ENCODE results near the gene CDK7.
A peak's percentile ranks its signal among the peaks of the same experiment; 100 is the strongest.

The CDK7 gene

DNA sequence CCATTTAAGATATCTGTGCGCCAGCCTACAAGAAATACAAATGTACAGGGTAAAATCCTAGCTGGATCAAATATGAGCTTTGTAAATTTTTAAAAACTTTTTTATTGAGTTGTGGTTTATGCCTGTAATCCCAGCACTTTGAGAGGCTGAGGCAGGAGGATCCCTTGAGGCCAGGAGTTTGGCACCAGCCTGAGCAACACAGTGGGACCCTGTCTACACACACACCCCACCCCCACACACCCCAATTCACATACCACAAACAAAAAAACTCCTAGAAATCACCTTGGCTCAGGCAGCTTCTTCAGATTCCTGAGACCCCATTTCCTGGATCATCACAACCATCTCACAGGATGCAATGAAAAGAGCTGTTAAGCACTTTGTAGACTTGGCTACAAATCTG is 46.4 kb downstream of the CDK7 start:
- no peak for DNase-seq (ENCODE audit: low read depth in 1 of 2, low spot score in 1 of 2)
- in situ Hi-C loops (cut with HindIII; ENCODE audit: low pct_unique_long_range_greater_than_20kb, low sequenced_read_pairs): no loop called here
- no peak for TF ChIP-seq JUND (IDR thresholded peaks at IDR 0.05; ENCODE audit: low read depth)

- DNase-seq (ENCODE audit: low read depth in 1 of 2, low spot score in 1 of 2): no peak
- TF ChIP-seq JUND (IDR thresholded peaks at IDR 0.05; ENCODE audit: low read depth): no peak
- in situ Hi-C loops (cut with HindIII; ENCODE audit: low pct_unique_long_range_greater_than_20kb, low sequenced_read_pairs): no loop called here
These were observed 49.5 kb downstream of the CDK7 start for GRCh38 chr5:69284203-69284602.

GRCh38 chr5:69285448-69286116 is 50.9 kb downstream of the CDK7 start:
- no peak for DNase-seq (ENCODE audit: low read depth in 1 of 2, low spot score in 1 of 2)
- TF ChIP-seq JUND (IDR thresholded peaks at IDR 0.05; ENCODE audit: low read depth): no peak
- in situ Hi-C loops (cut with HindIII; ENCODE audit: low pct_unique_long_range_greater_than_20kb, low sequenced_read_pairs): no loop called here

- no peak for DNase-seq (ENCODE audit: low read depth in 1 of 2, low spot score in 1 of 2)
- no peak for TF ChIP-seq JUND (IDR thresholded peaks at IDR 0.05; ENCODE audit: low read depth)
- in situ Hi-C loops (cut with HindIII; ENCODE audit: low pct_unique_long_range_greater_than_20kb, low sequenced_read_pairs): no loop called here
These were observed 53.4 kb downstream of the CDK7 start for GRCh38 chr5:69288069-69288468.

DNA sequence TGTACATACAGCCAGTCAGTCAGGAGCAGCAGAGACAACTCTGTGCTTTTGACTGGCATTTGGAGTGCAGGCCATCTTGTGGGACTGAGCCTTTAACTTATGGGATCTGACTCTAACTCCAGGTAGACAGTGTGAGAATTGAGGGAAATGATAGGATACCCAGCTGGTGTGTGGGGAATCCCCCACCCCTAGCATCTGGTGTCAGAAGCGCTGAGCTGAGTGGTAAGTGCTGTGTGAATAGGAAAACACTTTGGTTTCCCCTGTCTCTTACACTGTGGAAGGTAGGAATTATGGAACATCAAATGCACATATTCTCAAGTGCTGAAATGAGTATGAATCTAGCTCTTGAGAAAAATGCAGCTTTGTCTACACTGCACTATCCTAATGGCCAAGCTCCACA is 54.0 kb downstream of the CDK7 start:
- no peak for DNase-seq (ENCODE audit: low read depth in 1 of 2, low spot score in 1 of 2)
- in situ Hi-C loops (cut with HindIII; ENCODE audit: low pct_unique_long_range_greater_than_20kb, low sequenced_read_pairs): no loop called here
- no peak for TF ChIP-seq JUND (IDR thresholded peaks at IDR 0.05; ENCODE audit: low read depth)

DNA sequence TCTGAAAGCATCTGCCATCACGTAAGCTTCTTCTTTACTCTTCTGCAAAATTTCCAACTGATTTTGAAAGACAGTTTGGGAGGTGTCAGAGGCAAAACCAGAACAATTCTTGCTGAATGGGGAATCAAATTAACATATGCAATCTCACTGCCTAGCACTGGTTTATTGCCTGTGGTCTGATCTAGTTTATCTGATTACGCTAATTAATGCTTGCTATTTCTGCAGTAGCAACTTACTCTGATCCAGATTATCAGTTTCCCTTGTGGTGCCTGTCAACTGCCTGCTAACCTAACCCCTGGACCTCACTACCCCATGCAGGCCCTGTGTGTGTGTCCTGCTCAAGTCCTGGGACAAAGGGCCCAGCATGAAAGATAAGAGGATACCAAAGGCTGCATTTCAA is 57.6 kb downstream of the CDK7 start:
- in situ Hi-C loops (cut with HindIII; ENCODE audit: low pct_unique_long_range_greater_than_20kb, low sequenced_read_pairs): no loop called here
- no peak for DNase-seq (ENCODE audit: low read depth in 1 of 2, low spot score in 1 of 2)
- TF ChIP-seq JUND (IDR thresholded peaks at IDR 0.05; ENCODE audit: low read depth): no peak

- no peak for TF ChIP-seq JUND (IDR thresholded peaks at IDR 0.05; ENCODE audit: low read depth)
- in situ Hi-C loops (cut with HindIII; ENCODE audit: low pct_unique_long_range_greater_than_20kb, low sequenced_read_pairs): no loop called here
- peak in 1 of 2 experiments; percentile 24 for DNase-seq (ENCODE audit: low read depth in 1 of 2, low spot score in 1 of 2)
These were observed 59.2 kb downstream of the CDK7 start for GRCh38 chr5:69293882-69294281.

DNA sequence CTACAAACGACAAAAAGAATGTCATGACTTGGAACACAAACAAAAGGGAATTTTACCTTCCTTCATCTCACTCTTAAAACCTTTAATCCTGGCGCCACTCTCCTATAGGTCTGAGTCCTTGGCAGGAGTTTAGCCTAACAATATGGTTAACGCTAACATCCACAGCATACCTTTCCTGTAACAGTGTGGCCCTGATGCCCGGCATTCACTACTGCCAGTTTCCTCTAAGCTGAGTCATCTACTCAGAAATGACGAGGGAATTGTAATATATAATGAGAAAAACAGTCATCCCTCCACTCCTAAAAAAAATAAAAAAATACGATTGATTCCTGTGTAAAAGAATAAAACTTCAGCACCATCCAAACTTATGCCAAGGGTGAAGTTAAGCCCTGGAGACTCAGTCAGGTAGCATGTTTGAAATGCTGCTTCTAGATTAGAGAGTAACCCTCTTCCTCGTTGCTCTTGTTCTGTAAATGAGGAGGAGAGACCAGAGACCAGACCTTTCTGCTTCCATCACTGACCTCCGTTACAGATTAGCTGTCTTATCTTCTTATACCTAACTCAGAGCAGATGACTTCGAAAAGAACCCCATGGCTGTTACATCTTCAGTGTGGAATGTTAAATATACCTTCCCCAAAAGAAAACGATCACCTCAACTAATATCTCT is 60.5 kb downstream of the CDK7 start:
- in situ Hi-C loops (cut with HindIII; ENCODE audit: low pct_unique_long_range_greater_than_20kb, low sequenced_read_pairs): no loop called here
- TF ChIP-seq JUND (IDR thresholded peaks at IDR 0.05; ENCODE audit: low read depth): no peak
- no peak for DNase-seq (ENCODE audit: low read depth in 1 of 2, low spot score in 1 of 2)

- peak in 1 of 2 experiments; percentile 12 for DNase-seq (ENCODE audit: low read depth in 1 of 2, low spot score in 1 of 2)
- TF ChIP-seq JUND (IDR thresholded peaks at IDR 0.05; ENCODE audit: low read depth): no peak
- in situ Hi-C loops (cut with HindIII; ENCODE audit: low pct_unique_long_range_greater_than_20kb, low sequenced_read_pairs): no loop called here
These were observed 64.9 kb downstream of the CDK7 start for GRCh38 chr5:69299625-69300024.

DNA sequence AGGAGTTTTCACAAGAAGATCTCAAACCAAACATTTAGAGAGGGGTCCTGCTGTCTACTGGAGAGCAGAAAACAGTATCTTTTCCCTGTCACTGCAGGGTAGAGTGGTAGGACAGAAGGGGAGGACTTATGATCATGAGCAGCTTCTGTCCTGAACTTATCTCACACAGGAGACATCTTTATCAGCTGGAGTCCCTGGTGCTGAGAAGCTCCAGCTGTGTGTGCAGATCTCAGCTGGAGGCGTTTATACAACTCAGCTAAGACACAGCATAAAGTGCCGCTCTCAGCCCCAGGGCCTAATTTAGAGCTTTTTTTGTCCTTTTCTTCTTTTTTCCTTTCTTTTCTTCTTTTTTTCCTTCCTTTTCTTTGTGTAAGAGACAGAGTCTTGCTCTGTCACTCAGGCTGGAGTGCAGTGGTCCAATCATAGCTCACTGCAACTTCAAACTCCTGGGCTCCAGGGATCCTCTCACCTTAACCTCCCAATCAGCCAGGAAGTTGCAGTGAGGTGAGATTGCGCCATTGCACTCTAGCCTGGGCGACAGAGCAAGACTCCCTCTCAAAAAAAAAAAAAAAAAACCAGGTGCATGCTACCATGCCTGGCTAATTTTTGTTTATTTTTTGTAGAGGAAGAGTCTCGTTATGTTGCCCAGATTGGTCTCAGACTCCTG is 66.0 kb downstream of the CDK7 start:
- no peak for TF ChIP-seq JUND (IDR thresholded peaks at IDR 0.05; ENCODE audit: low read depth)
- no peak for DNase-seq (ENCODE audit: low read depth in 1 of 2, low spot score in 1 of 2)
- in situ Hi-C loops (cut with HindIII; ENCODE audit: low pct_unique_long_range_greater_than_20kb, low sequenced_read_pairs): no loop called here

GRCh38 chr5:69305512-69305911 is 70.8 kb downstream of the CDK7 start:
- in situ Hi-C loops (cut with HindIII; ENCODE audit: low pct_unique_long_range_greater_than_20kb, low sequenced_read_pairs): no loop called here
- DNase-seq (ENCODE audit: low read depth in 1 of 2, low spot score in 1 of 2): no peak
- no peak for TF ChIP-seq JUND (IDR thresholded peaks at IDR 0.05; ENCODE audit: low read depth)

- in situ Hi-C loops (cut with HindIII; ENCODE audit: low pct_unique_long_range_greater_than_20kb, low sequenced_read_pairs): no loop called here
- no peak for DNase-seq (ENCODE audit: low read depth in 1 of 2, low spot score in 1 of 2)
- no peak for TF ChIP-seq JUND (IDR thresholded peaks at IDR 0.05; ENCODE audit: low read depth)
These were observed 73.4 kb downstream of the CDK7 start for GRCh38 chr5:69308046-69308553.

DNA sequence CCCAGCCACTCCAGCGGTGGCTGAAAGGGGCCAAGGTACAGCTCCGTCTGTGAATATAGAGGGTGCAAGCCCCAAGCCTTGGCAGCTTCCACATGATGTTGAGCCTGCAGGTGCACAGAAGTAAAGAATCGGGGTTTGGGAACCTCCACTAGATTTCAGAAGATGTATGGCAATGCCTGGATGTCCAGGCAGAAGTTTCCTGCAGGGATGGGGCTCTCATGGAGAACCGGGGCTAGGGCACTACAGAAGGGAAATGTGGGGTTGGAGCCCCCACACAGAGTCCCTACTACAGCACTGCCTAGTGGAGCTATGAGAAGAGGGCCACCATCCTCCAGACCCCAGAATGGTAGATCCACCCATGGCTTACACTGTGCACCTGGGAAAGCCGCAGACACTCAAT is 74.7 kb downstream of the CDK7 start:
- in situ Hi-C loops (cut with HindIII; ENCODE audit: low pct_unique_long_range_greater_than_20kb, low sequenced_read_pairs): no loop called here
- no peak for TF ChIP-seq JUND (IDR thresholded peaks at IDR 0.05; ENCODE audit: low read depth)
- DNase-seq (ENCODE audit: low read depth in 1 of 2, low spot score in 1 of 2): no peak
